NCI-H82 treated with DMSO at 0.1 percent for 48 hours (cell line): ENCODE measurements around the gene TAF6.

ENCODE experiments used
- DNase-seq: peaks from one replicate; lab custom pipeline; 2025; ENCODE audit not compliant: unreplicated experiment; lab: John Stamatoyannopoulos, UW

TAF6 gene

GRCh38 chr7:100124301-100125230 lies 5.4 kb upstream of the TAF6 start:
- DNase-seq = no peak

DNA sequence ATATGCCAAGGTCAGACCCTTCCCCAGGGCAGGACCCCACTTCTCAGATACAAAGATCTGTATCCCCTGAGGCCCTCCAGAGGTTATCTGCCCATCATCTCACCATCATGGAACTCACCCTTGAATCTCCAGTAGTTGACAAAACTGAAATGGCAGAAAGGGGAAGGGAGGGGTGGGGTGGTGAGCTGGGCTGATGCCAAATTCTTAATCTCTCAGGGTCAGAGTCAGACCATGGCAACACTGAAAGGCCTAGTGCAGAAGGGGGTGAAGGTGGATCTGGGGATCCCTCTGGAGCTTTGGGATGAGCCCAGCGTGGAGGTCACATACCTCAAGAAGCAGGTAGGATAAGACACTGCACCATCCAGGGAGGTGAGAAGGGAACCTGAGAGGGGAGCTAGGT lies 3.4 kb upstream of the TAF6 start:
- DNase-seq = no peak

GRCh38 chr7:100122067-100122466 lies 2.9 kb upstream of the TAF6 start:
- DNase-seq = no peak

DNA sequence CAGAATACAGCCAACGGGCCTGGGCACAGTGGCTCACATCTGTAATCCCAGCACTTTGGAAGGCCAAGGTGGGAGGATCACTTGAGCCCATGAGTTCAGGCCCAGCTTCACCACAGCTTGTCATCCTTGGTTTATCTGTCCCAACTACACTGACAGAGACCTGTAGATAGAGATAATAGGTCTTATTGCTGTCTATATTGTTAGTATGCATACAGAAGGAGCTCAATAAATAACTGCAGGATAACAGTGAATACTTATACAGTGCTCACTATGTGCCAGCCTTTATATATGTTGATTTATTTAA lies 1.5 kb upstream of the TAF6 start:
- DNase-seq = no peak

DNA sequence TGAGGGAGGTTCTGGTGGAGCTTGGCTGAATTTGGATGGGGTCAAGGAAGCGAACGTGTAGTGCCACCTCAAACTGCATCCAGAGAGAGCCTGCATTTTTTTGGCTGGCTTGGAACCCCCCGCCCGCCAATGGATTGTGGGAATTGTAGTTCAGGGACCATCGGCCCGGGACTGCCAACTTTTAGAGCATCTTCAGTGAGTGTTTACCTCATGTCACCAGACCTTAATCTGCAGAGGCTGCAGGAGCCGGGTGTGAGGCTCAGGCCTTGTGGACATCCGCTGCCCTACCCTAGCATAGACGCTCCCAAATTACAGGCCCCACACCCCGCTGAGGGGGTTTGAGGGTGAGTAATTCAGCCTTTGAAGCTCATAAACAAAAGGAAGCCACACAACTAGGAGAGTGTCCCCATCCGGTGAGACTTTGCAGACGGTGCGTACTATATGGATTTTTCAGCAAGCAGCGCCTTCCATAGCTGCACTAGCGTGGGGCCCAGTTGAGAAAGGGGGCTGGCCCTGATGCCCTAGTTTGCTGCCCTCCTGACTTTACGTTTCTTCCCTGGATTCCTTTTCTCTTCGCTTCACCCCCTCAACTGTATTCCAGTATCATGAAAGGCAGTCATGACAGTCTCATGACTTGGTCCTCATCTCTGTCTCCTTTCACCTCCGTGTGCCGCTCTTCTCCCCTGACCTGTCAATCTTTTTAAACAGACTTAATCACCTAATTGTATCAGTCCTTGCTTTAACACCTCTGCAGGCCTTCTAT lies 993 bp upstream of the TAF6 start:
- peak; percentile 28 for DNase-seq

GRCh38 chr7:100118388-100119071 lies 628 bp downstream of the TAF6 start:
- DNase-seq = no peak

DNA sequence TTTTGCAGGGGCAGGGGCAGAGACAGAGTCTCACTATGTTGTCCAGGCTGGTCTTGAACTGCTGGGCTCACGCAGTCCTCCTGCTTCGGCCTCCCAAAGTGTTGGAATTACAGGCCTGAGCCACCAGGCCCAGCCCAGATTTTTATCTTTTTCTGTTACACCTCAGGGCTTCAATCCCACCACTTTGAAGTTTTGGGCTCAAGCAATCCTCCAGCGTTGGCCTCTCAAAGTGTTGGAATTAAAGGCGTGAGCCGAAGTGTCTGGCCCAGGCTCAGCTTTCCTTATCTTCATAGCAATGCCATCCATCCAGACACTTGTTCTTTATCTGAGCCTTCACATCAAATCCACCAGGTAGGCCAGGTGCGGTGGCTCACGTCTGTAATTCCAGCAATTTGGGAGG lies 4.1 kb downstream of the TAF6 start:
- DNase-seq = no peak

DNA sequence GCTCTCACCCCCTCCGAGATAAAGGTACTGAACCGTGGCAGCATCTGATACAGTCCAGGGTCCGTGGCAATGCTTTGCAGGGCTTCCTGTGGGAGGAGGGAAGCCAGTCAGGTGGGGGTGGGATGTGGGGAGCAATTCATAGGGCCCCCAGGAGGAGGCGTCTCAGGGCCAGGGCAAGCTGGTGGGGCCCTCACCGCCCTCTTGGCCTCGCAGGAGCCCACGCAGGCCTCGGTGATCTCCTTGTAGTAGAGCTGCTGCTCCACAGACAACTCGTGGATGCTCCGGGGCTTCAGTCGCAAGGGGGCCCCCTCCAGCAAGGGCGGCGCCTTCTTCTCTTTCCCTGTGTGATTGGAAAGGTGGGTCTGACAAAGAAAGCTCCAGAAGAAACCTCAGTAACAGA lies 7.2 kb downstream of the TAF6 start:
- no peak for DNase-seq

GRCh38 chr7:100111156-100111555 lies 8.0 kb downstream of the TAF6 start:
- no peak for DNase-seq

GRCh38 chr7:100109521-100110163 lies 9.5 kb downstream of the TAF6 start:
- DNase-seq = no peak

- no peak for DNase-seq
Measured at GRCh38 chr7:100107890-100108289, 11.3 kb downstream of the TAF6 start.

GRCh38 chr7:100107125-100107737 lies 11.9 kb downstream of the TAF6 start:
- DNase-seq = no peak

DNA sequence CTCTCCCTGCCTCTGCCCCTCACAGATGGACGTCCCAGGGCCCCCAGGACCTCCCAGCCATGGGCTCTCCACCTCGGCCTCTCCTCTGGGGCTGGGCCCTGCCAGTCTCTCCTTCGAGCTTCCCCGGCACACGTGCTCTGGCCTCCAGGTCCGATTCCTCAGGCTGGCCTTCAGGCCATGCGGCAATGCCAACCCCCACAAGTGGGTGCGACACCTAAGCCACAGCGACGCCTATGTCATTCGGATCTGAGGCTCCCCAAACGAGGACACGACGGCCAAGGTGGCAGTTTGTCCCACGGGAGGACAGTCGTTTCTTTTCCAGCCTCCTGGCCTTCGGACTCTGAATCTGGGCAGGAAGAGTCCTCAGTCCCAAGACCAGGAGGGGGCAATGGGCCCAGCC lies 12.5 kb downstream of the TAF6 start:
- no peak for DNase-seq

DNA sequence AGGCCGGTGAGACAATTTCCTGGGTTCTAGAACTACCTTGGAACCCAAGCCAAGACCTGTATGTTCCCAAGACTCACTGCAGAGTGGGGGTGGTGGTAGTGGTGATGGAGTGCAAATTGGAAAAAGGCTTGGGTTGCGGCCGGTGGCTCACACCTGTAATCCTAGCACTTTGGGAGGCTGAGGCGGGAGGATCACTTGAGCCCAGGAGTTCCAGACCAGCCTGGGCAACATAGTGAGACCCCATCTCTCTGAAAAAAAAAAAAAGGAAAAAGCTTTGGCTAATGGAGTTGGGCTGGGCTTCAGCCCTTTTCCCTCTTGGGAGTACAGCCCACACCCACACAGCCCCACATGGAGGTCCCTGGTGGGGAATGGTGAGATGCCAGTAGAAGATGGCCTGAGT lies 13.6 kb downstream of the TAF6 start:
- DNase-seq = no peak

DNA sequence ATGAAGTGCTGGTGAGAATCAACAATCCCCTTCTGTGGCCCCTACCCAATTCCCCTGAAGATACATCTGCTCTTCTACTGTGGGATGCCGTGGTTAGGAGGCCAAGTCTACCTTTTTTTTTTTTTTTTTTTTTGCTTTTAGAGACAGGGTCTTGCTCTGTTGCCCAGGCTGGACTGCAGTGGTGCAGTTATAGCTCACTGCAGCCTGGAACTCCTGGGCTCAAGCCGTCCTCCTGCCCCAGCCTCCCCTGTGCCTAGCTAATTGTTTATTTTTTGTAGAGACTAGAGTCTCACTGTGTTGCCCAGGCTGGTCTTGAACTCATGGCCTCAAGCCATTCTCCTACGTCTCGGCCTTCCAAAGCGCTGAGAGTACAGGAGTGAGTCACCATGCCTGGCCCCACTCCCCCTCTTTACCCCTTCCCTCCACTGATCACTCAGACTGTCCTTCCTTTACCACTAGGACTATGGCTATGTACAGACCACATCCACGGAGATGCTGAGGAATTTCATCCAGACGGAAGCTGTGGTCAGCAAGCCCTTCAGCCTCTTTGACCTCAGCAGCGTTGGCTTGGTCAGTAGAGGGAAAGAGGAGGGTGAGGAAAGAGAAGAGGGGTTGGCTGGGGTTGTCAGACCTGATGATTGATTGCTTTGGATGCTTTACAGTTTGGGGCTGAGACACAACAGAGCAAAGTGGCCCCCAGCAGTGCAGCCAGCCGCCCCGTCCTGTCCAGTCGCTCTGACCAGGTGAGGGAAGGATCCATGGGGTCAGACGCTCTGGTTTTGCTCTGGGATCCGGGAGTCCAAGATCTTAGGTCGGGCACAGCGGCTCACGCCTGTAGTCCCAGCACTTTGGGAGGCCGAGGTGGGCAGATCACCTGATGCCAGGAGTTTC lies 16.0 kb downstream of the TAF6 start:
- no peak for DNase-seq

DNA sequence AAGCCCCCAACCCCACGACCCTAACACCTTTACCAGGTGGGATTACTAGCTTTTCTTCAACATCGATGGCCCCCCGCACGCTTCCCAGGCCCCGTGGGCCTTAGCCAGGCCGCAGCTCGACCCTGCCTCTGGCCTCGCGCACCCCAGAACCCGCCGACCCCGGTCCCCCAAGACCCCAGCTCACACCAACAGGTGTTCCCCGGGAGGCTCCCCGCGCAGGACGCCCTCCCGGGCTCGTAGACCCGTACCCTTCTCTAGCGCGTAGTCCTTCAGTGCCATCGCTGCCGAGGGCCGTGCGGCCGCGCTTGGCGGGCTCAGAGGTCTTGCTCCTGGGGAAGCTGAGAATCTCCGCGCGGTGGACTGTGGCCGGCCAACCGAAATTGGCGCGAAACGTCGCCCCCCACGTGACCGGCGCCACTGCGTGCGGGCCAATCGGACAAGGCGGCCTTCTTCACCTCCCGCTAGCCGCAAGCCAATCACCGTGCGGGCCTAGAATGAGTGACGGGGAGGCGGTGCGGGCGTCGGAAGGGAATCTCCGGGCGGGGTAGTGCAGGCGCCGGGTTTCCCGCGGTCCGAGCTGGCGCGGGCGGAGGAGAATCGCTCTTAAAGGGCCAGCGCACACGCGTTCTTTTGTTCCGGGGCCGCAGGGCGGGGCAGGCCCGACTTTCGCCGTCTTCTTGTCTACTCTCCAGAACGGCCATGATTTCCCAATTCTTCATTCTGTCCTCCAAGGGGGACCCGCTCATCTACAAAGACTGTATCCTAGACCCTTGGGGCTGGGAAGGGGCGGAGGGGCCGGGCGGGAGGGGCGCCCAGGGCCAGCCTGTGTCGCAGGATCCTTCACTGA lies 17.9 kb downstream of the TAF6 start, which contains the start of the genes AP4M1 and MCM7:
Gene AP4M1 (plus strand): TSS at position 628 of the 847 bp plus-strand sequence. CDS start 72 bp downstream, at position 700.
Gene MCM7 (minus strand): TSS at position 382 of the 847 bp plus-strand sequence. CDS start 103 bp downstream, at position 279.
- peak; percentile 96 for DNase-seq

- peak; percentile 63 for DNase-seq
Measured at GRCh38 chr7:100100420-100101015, 18.6 kb downstream of the TAF6 start.

- DNase-seq = no peak
Measured at GRCh38 chr7:100099452-100099851, 19.7 kb downstream of the TAF6 start.
